ENCODE results near the gene GPHB5. TPM values are rescaled to one million over a fixed set of nuclear protein-coding genes. Genes with fewer than 3 reads are reported as not detected.

Gene GPHB5
- total RNA-seq, 1 experiment from 2014 or later: not detected

DNA sequence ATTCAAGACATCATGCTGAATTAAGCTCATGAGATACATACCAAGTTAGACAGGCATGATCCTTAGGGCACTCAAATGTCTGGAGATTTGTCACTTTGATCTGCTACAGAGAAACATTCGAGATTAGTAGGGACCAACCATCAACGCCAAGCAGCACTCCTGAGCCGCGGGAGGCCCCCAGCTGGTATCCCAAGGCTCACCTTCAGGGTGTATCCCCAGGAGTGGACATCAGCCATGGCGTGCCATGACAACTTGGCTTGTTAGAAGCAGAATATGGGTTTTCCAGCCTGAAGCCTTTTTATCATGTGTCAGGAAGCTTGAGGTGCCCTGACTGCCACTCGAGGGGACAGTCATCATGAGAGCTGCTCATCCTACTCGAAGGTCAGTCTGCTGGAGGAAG, 39.1 kb upstream of the GPHB5 start (continued):
- TF ChIP-seq, protein P1, sequence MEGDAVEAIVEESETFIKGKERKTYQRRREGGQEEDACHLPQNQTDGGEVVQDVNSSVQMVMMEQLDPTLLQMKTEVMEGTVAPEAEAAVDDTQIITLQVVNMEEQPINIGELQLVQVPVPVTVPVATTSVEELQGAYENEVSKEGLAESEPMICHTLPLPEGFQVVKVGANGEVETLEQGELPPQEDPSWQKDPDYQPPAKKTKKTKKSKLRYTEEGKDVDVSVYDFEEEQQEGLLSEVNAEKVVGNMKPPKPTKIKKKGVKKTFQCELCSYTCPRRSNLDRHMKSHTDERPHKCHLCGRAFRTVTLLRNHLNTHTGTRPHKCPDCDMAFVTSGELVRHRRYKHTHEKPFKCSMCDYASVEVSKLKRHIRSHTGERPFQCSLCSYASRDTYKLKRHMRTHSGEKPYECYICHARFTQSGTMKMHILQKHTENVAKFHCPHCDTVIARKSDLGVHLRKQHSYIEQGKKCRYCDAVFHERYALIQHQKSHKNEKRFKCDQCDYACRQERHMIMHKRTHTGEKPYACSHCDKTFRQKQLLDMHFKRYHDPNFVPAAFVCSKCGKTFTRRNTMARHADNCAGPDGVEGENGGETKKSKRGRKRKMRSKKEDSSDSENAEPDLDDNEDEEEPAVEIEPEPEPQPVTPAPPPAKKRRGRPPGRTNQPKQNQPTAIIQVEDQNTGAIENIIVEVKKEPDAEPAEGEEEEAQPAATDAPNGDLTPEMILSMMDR (IDR thresholded peaks at IDR 0.05 in 2 of 3, conservative IDR thresholded peaks at IDR 0.05 in 1 of 3; ENCODE audit: borderline replicate concordance in 1 of 3, insufficient read depth in 1 of 3, low read depth in 2 of 3, low read length in 2 of 3): no peak
- TF ChIP-seq JUND (IDR thresholded peaks at IDR 0.05) (no peak), TCF7L2 (IDR thresholded peaks at IDR 0.05; ENCODE audit: borderline replicate concordance, extremely low read depth, insufficient read depth, insufficient read length) (no peak), CBX3 (IDR thresholded peaks at IDR 0.05; ENCODE audit: low read depth) (no peak), YY1 (IDR thresholded peaks at IDR 0.05; ENCODE audit: extremely low read depth, insufficient replicate concordance, low read depth, low read length) (no peak), CEBPB (IDR thresholded peaks at IDR 0.05; ENCODE audit: low read depth) (no peak), POLR2A (IDR thresholded peaks at IDR 0.05; ENCODE audit: borderline replicate concordance, extremely low read depth, insufficient read depth, insufficient read length) (no peak), ELF1 (IDR thresholded peaks at IDR 0.05; ENCODE audit: borderline replicate concordance, low read depth) (no peak), SIN3A (IDR thresholded peaks at IDR 0.05; ENCODE audit: low read depth) (no peak), POLR2AphosphoS5 (IDR thresholded peaks at IDR 0.05; ENCODE audit: low read depth, low read length) (no peak)
- TF ChIP-seq, protein P2, sequence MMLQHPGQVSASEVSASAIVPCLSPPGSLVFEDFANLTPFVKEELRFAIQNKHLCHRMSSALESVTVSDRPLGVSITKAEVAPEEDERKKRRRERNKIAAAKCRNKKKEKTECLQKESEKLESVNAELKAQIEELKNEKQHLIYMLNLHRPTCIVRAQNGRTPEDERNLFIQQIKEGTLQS (IDR thresholded peaks at IDR 0.05): no peak

DNA sequence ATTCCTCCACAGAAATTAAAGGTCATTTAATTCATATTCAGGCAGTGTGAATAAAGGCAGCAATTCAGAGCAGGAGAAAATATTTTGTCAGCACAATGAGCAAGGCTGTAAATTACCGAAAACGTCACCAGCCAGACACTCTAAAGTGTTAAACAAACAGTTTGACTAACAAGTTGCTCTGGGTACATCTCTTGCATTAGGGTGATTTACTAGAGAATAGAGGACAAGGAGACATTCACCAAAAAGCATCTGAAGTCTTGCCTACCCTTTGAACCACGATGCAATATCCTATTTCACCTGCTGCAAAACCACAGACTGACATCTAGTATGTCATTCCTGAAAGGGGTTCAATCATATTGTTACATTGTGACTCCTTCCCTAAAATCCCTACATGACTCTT, 27.1 kb upstream of the GPHB5 start:
- no peak for TF ChIP-seq RAD21 (IDR thresholded peaks at IDR 0.05; ENCODE audit: low read depth)
- no peak for TF ChIP-seq POLR2A (IDR thresholded peaks at IDR 0.05; ENCODE audit: borderline replicate concordance, extremely low read depth, insufficient read depth, insufficient read length)
- TF ChIP-seq, protein P3, sequence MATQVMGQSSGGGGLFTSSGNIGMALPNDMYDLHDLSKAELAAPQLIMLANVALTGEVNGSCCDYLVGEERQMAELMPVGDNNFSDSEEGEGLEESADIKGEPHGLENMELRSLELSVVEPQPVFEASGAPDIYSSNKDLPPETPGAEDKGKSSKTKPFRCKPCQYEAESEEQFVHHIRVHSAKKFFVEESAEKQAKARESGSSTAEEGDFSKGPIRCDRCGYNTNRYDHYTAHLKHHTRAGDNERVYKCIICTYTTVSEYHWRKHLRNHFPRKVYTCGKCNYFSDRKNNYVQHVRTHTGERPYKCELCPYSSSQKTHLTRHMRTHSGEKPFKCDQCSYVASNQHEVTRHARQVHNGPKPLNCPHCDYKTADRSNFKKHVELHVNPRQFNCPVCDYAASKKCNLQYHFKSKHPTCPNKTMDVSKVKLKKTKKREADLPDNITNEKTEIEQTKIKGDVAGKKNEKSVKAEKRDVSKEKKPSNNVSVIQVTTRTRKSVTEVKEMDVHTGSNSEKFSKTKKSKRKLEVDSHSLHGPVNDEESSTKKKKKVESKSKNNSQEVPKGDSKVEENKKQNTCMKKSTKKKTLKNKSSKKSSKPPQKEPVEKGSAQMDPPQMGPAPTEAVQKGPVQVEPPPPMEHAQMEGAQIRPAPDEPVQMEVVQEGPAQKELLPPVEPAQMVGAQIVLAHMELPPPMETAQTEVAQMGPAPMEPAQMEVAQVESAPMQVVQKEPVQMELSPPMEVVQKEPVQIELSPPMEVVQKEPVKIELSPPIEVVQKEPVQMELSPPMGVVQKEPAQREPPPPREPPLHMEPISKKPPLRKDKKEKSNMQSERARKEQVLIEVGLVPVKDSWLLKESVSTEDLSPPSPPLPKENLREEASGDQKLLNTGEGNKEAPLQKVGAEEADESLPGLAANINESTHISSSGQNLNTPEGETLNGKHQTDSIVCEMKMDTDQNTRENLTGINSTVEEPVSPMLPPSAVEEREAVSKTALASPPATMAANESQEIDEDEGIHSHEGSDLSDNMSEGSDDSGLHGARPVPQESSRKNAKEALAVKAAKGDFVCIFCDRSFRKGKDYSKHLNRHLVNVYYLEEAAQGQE (IDR thresholded peaks at IDR 0.05; ENCODE audit: low read depth): no peak
- Histone ChIP-seq H3K9me3 (ENCODE audit: control insufficient read depth in 1 of 2, insufficient read depth in 1 of 2, low read depth in 1 of 2, low read length in 2 of 2) (no peaks in the 10 kb centered on the region), H3K4me3 (replicated peaks in 1 of 2; ENCODE audit: low read depth in 1 of 2, low read length in 2 of 2) (no peak overlapping the region), H3K36me3 (ENCODE audit: control insufficient read depth in 1 of 2, insufficient read depth in 2 of 2, low read length in 2 of 2) (no peaks in the 10 kb centered on the region), H3K27me3 (ENCODE audit: insufficient read depth, low read length) (no peaks in the 10 kb centered on the region), H3K9ac (ENCODE audit: low read length) (no peak overlapping the region), H3K79me2 (ENCODE audit: insufficient read depth, low read length) (no peaks in the 10 kb centered on the region), H3K9me2 (ENCODE audit: insufficient read depth) (no peaks in the 10 kb centered on the region), H4K20me1 (ENCODE audit: insufficient read depth) (no peaks in the 10 kb centered on the region), H3K4me1 (ENCODE audit: control insufficient read depth in 1 of 2, insufficient read depth in 2 of 2, low read length in 2 of 2) (no peaks in the 10 kb centered on the region), H2AFZ (ENCODE audit: low read depth, low read length, poor library complexity, severe bottlenecking) (no peak overlapping the region), H3K27ac (ENCODE audit: low read depth, low read length) (no peak overlapping the region), H3K4me2 (ENCODE audit: low read length) (no peak overlapping the region)
- DNase-seq (ENCODE audit: low read depth, low spot score): no peak
- CTCF ChIA-PET: no interaction called here
- ATAC-seq: no peak
- RAD21 ChIA-PET (ENCODE audit: low non-redundant PET in 1 of 2, low total read pairs in 2 of 2, uncharacterized antibody in 2 of 2, unreplicated experiment in 2 of 2): no interaction called here
- no TSS peak for BruUV-seq (replicated peaks)
- intact Hi-C loops (cut with micrococcal nuclease): no loop called here
- POLR2A ChIA-PET: no interaction called here
